H9 (cell line): ENCODE measurements around the gene CDC42SE1. TPM values are rescaled to one million over a fixed set of nuclear protein-coding genes. Genes with fewer than 3 reads are reported as not detected.

Experiments used
- DNase-seq: peaks from one replicate; pipeline ENCODE4 v3.0.0-alpha.2; 2017
- H2AFZ ChIP-seq: one replicate; pipeline ENCODE4 v1.6.1; 2013; ENCODE audit warnings: mild to moderate bottlenecking, low read length, control low read depth, moderate library complexity
- H2AK5ac ChIP-seq: 2 replicates; pipeline ENCODE4 v1.6.1; 2013; ENCODE audit warnings: low read length, control low read depth, mixed read lengths; ENCODE audit not compliant: insufficient read length
- H2BK120ac ChIP-seq: one replicate; pipeline ENCODE4 v1.6.1; 2013; ENCODE audit warnings: low read depth, mild to moderate bottlenecking, low read length, control low read depth, inconsistent platforms; ENCODE audit not compliant: poor library complexity, severe bottlenecking
- H2BK12ac ChIP-seq: 2 replicates; pipeline ENCODE4 v1.6.1; 2013; ENCODE audit warnings: low read length, control low read depth, mixed read lengths, low read depth; ENCODE audit not compliant: insufficient read length
- H2BK15ac ChIP-seq: 2 replicates; pipeline ENCODE4 v1.6.1; 2013; ENCODE audit warnings: low read depth, low read length, control low read depth
- H2BK20ac ChIP-seq: one replicate; pipeline ENCODE4 v1.6.1; 2013; ENCODE audit warnings: low read depth, mild to moderate bottlenecking, low read length, control low read depth, inconsistent platforms; ENCODE audit not compliant: poor library complexity, severe bottlenecking
- H2BK5ac ChIP-seq: 2 replicates; pipeline ENCODE4 v1.6.1; 2013; ENCODE audit warnings: low read length, control low read depth, mixed read lengths; ENCODE audit not compliant: insufficient read length
- H3K14ac ChIP-seq: 2 replicates; pipeline ENCODE4 v1.6.1; 2013; ENCODE audit warnings: low read length, control low read depth; ENCODE audit not compliant: insufficient read depth
- H3K18ac ChIP-seq: 2 replicates; pipeline ENCODE4 v1.6.1; 2013; ENCODE audit warnings: low read depth, mild to moderate bottlenecking, mixed read lengths, low read length, control low read depth; ENCODE audit not compliant: insufficient read length
- H3K23ac ChIP-seq: 2 replicates; pipeline ENCODE4 v1.6.1; 2013; ENCODE audit warnings: low read length, control low read depth, mixed read lengths, low read depth; ENCODE audit not compliant: insufficient read length
- H3K23me2 ChIP-seq: 2 replicates; pipeline ENCODE4 v1.6.1; 2013; ENCODE audit warnings: low read depth, mild to moderate bottlenecking, mixed read lengths, low read length, control low read depth; ENCODE audit not compliant: insufficient read length, poor library complexity, severe bottlenecking
- H3K27ac ChIP-seq: 2 replicates; pipeline ENCODE4 v1.5.1; 2013; ENCODE audit warnings: low read length, control low read depth, mixed read lengths, low read depth; ENCODE audit not compliant: insufficient read length
- H3K27me3 ChIP-seq: 2 replicates; pipeline ENCODE4 v1.6.1; 2013; ENCODE audit warnings: low read length, control low read depth, inconsistent platforms; ENCODE audit not compliant: insufficient read depth
- H3K4ac ChIP-seq: 2 replicates; pipeline ENCODE4 v1.6.1; 2013; ENCODE audit warnings: low read depth, mild to moderate bottlenecking, control low read depth, inconsistent platforms, low read length, moderate library complexity
- H3K4me1 ChIP-seq: 2 replicates; pipeline ENCODE4 v1.6.1; 2013; ENCODE audit warnings: low read length, control low read depth, inconsistent platforms; ENCODE audit not compliant: insufficient read depth
- H3K4me2 ChIP-seq: 2 replicates; pipeline ENCODE4 v1.6.1; 2013; ENCODE audit warnings: low read length, control low read depth, mixed read lengths; ENCODE audit not compliant: insufficient read length, insufficient read depth
- H3K56ac ChIP-seq: 2 replicates; pipeline ENCODE4 v1.6.1; 2013; ENCODE audit warnings: low read depth, mild to moderate bottlenecking, mixed read lengths, low read length, control low read depth; ENCODE audit not compliant: insufficient read length
- H3K79me1 ChIP-seq: 2 replicates; pipeline ENCODE4 v1.6.1; 2013; ENCODE audit warnings: low read depth, mild to moderate bottlenecking, moderate library complexity, low read length, control low read depth, inconsistent platforms; ENCODE audit not compliant: insufficient read depth, poor library complexity, severe bottlenecking
- H3K79me2 ChIP-seq: 2 replicates; pipeline ENCODE4 v1.6.1; 2013; ENCODE audit warnings: low read length, control low read depth, inconsistent platforms; ENCODE audit not compliant: insufficient read depth
- H3K9ac ChIP-seq: 2 replicates; pipeline ENCODE4 v1.6.1; 2013; ENCODE audit warnings: low read length, control low read depth, mixed read lengths; ENCODE audit not compliant: insufficient read length; ENCODE audit errors: extremely low read depth
- H3K9me3 ChIP-seq: one replicate; pipeline ENCODE4 v1.6.1; 2013; ENCODE audit warnings: low read depth, low read length, inconsistent platforms; ENCODE audit not compliant: control insufficient read depth
- H3T11ph ChIP-seq: one replicate; pipeline ENCODE4 v1.6.1; 2013; ENCODE audit warnings: mild to moderate bottlenecking, low read length, control low read depth, inconsistent platforms
- H4K20me1 ChIP-seq: one replicate; pipeline ENCODE4 v1.6.1; 2013; ENCODE audit not compliant: control insufficient read depth, insufficient read length, insufficient read depth
- H4K5ac ChIP-seq: 2 replicates; pipeline ENCODE4 v1.6.1; 2013; ENCODE audit warnings: low read depth, mild to moderate bottlenecking, mixed read lengths, low read length, control low read depth; ENCODE audit not compliant: insufficient read length
- H4K8ac ChIP-seq: replicated peaks from 2 replicates; pipeline ENCODE4 v1.6.1; 2013; ENCODE audit warnings: low read length, control low read depth, mixed read lengths, low read depth; ENCODE audit not compliant: insufficient read length
- H4K91ac ChIP-seq: 2 replicates; pipeline ENCODE4 v1.6.1; 2013; ENCODE audit warnings: low read depth, mild to moderate bottlenecking, moderate library complexity, mixed read lengths, low read length, control low read depth; ENCODE audit not compliant: insufficient read length
- H3K27ac Mint-ChIP-seq, 3 experiments: 2 replicates in 2 of 3; 3 replicates in 1 of 3; pipeline ENCODE4 v1.8.0; 2020 to 2021; ENCODE audit warnings: mixed read lengths in 3 of 3, mild to moderate bottlenecking in 1 of 3, moderate library complexity in 1 of 3
- H3K27me3 Mint-ChIP-seq: 2 replicates; pipeline ENCODE4 v1.8.0; 2021; ENCODE audit warnings: low read depth, mild to moderate bottlenecking, moderate library complexity, mixed read lengths
- H3K36me3 Mint-ChIP-seq, 3 experiments: 2 replicates in 2 of 3; 3 replicates in 1 of 3; pipeline ENCODE4 v1.8.0; 2020 to 2021; ENCODE audit warnings: low read depth in 3 of 3, mixed read lengths in 3 of 3; ENCODE audit not compliant: insufficient read depth in 1 of 3
- H3K4me1 Mint-ChIP-seq, 2 experiments: 2 replicates each; pipeline ENCODE4 v1.8.0; 2020; ENCODE audit warnings: mixed read lengths in 2 of 2
- H3K4me3 Mint-ChIP-seq, 2 experiments: 2 replicates in 1 of 2; 3 replicates in 1 of 2; pipeline ENCODE4 v1.8.0; 2020 to 2021; ENCODE audit warnings: mild to moderate bottlenecking in 2 of 2, mixed read lengths in 2 of 2, moderate library complexity in 1 of 2
- H3K9me3 Mint-ChIP-seq, 2 experiments: 2 replicates in 1 of 2; 3 replicates in 1 of 2; pipeline ENCODE4 v1.8.0; 2020; ENCODE audit warnings: mild to moderate bottlenecking in 2 of 2, mixed read lengths in 2 of 2, moderate library complexity in 1 of 2
- CTCF ChIP-seq: fragments of 200-600 bp; sonication (generic); conservative IDR thresholded peaks from 3 replicates; pipeline ENCODE4 v1.8.0; 2021; ENCODE audit warnings: antibody characterized with exemption, mild to moderate bottlenecking
- WGBS: extraction: QIAGEN DNeasy Blood & Tissue Kit; methylation state at CpG from one replicate; pipeline ENCODE4 v1.1.7; 2013; ENCODE audit warnings: missing lambda C conversion rate, low lambda C conversion rate, mixed read lengths; ENCODE audit not compliant: insufficient read length; ENCODE audit errors: extremely low coverage; 5-methylcytosine and 5-hydroxymethylcytosine counted together
- total RNA-seq: library from RNA; stranded (reverse); gene quantifications from 2 replicates; pipeline ENCODE4 v1.2.1, GENCODE V29; 2021

CDC42SE1 gene
- total RNA-seq, 1 experiment from 2014 or later, result 87.3 TPM

- H3K9ac ChIP-seq, result no peak overlapping the region
- H4K91ac ChIP-seq, result no peak overlapping the region
- H3K14ac ChIP-seq, result no peak overlapping the region
- no peak overlapping the region for H3K18ac ChIP-seq
- no peak overlapping the region for H3T11ph ChIP-seq
- H3K79me1 ChIP-seq, result no peaks in the 10 kb centered on the region
- no peaks in the 10 kb centered on the region for H3K79me2 ChIP-seq
- no peak overlapping the region for H2BK15ac ChIP-seq
- H2AFZ ChIP-seq, result no peak overlapping the region
- no peaks in the 10 kb centered on the region for H3K9me3 ChIP-seq
- H3K56ac ChIP-seq, result no peak overlapping the region
- H2BK12ac ChIP-seq, result no peak overlapping the region
- peak overlapping the region in 1 of 3 experiments; percentile 20; a peak in 1 of 7 replicates for H3K27ac Mint-ChIP-seq
- H3K4me2 ChIP-seq, result no peak overlapping the region
- H3K27ac ChIP-seq, result no peak overlapping the region
- H3K4me3 Mint-ChIP-seq, result no peak overlapping the region
- H2BK120ac ChIP-seq, result no peak overlapping the region
- H3K4me1 Mint-ChIP-seq, result peaks cover 17 to 21% of the 10 kb centered on the region in 2 experiments
- no peak overlapping the region for H2BK20ac ChIP-seq
- H3K9me3 Mint-ChIP-seq, result no peaks in the 10 kb centered on the region
- H3K23ac ChIP-seq, result no peak overlapping the region
- no peaks in the 10 kb centered on the region; the same call in 1 of the 2 replicates for H3K4me1 ChIP-seq
- no peaks in the 10 kb centered on the region for H4K20me1 ChIP-seq
- peak overlapping the region; percentile 67 for H2BK5ac ChIP-seq
- TF ChIP-seq CTCF, result no peak
- H4K8ac ChIP-seq, result no peak overlapping the region
- H3K23me2 ChIP-seq, result no peaks in the 10 kb centered on the region
- peaks cover 13 to 35% (median 20%) of the 10 kb centered on the region in 3 experiments for H3K36me3 Mint-ChIP-seq
- no peak for DNase-seq
- H3K4ac ChIP-seq, result no peak overlapping the region
- no peaks in the 10 kb centered on the region for H3K27me3 ChIP-seq
- no peaks in the 10 kb centered on the region; the same call in 1 of the 2 replicates for H3K27me3 Mint-ChIP-seq
- no peak overlapping the region for H2AK5ac ChIP-seq
- WGBS, result no CpG with 5 or more reads among the region's 3 CpGs
- H4K5ac ChIP-seq, result no peak overlapping the region
These were observed 24.3 kb downstream of the CDC42SE1 start for GRCh38 chr1:151035167-151035566.
